Measurements from ENCODE around the gene AHCYL2.
A peak's percentile ranks its signal among the peaks of the same experiment; 100 is the strongest.
"Not testable (repeated sequence)": the region's sequence is repeated elsewhere in the genome, so short reads cannot be mapped to it uniquely, and the experiment has no call there.

Gene AHCYL2

DNA sequence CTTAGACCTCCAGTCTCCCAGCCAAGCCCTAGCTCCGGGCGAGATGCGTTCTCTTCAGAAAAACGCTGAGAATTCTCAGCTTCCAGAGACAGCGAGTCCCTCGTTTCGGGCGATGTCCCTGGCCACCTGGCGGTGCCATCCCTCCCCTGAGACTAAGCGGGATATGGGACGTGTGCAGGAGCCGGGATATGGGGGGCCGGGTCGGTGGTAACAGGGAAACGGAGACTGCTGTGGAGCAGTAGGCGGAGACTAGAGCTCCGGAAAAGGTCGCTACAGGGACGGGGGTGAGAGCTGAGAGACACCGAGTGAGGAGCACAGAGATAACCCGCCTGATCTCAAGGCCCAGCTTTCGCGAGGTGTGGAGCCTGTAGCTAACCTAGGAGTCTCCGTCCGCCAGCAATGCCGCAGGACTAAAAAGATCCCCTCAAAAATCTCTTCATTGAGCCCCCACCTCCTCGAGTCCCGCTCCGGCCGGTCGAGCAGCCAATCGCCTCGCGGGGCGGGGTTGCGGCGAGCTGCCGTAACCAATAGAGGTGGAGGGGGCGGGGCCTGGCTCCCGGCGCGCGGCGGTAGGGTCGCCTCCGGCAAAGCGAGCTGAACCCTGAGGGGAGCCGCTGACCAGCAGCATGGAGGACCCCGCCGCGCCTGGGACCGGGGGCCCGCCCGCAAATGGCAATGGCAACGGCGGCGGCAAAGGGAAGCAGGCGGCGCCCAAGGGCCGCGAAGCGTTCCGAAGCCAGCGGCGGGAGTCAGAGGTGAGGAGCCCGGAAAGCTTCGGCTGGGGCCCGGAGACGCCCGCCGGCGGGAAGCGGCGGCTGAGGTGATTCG lies 209.2 kb downstream of the AHCYL2 start, which contains the start of gene STRIP2:
Gene STRIP2, plus strand, starts transcription at position 586 of the 828 bp plus-strand sequence. Its CDS starts 41 bp downstream, at position 627.
- DNase-seq = peak; percentile 96

DNA sequence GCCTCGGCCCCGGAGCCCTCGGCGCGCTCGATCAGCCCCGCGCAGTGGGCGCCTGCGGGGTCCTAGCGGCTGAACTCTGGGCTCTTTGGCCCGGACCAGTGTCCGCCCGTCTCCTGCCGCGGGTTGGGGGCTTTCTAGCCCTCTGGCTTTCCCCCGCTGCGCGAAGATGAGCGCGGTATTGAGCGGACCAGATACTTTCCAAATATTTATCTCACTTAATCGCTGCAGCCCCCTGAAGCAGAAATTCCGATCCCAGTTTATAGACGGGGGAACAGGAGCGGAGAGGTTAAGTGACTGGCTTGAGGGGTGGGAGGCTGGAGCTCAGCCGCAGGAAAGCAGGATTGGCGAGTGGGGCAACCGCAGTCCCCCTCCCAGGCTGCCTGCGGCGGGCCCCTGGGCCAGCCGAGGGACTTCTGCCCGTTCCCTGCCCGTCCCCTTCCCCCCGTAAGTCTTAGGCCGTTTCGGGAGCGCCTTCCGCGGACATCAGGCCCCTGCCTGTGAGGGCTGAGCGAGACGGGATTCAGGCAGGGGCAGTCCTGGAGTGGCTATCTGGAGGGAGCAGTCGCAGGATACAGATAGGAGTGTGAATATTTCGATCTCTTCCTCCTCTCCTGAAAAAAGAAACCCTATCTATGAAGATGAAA lies 210.0 kb downstream of the AHCYL2 start:
- peak; percentile 77 for DNase-seq

DNA sequence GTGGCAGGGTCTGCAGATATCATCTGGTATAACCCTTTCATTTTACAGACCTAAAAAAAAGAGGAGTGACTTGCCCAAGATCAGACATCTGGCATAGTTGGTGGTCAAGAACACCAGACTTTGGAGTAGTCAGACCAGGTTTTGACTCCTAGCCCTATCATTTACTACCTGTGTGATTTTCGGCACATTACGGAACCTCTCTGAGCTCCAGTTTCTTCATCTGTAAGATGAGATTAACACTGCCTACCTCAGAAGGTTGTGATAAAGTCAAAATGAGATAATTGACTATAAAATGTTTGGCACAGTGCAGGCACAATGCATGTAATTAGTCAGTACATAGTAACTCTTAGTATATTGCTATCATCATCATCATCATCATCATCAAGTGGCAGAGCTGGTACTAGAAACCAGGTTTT lies 210.6 kb downstream of the AHCYL2 start:
- no peak for DNase-seq

DNA sequence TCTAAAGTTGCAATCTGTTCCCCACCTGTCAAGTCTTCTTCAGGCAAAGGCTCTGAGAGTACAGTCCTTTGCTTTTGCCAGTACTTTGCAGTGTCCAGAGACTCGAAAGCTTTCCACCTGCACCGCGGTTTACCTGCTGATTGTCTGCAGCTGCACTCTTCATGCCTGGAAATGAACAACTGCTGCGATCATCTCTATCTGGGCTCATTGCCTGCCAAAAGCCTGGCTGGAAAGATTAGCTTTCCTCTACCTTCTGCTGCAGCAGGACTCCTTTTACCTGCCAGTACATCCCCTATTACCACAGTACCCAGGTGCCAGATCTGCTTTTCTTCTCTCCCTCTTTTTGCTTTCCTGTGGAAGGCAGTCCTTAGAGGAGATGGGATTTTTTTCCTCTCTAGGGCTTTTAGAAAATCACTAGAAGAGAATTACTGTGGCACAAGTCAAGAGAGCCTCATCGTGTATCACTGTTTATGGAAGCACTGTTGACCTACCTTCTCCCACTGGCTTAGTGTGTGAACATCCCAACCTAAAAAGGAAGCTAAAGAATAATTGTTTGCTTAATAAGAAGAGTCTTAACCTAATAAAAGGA lies 211.6 kb downstream of the AHCYL2 start:
- DNase-seq = no peak

DNA sequence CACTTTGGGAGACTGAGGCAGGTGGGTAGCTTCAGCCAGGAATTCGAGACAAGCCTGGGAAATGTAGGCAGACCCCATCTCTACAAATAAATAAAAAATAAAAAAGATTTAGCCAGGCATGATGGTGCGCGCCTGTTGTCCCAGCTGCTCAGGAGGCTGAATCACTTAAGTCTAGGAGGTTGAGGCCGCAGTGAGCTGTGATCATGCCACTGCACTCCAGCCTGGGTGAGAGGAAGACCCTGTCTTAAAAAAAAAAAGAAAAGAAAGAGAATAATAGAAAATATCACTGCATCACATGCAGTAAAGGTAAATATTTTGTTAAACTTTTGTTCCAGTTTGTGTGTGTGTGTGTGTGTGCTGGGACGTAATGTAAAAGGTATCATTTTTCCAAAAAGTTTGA lies 212.4 kb downstream of the AHCYL2 start:
- DNase-seq = no peak

DNA sequence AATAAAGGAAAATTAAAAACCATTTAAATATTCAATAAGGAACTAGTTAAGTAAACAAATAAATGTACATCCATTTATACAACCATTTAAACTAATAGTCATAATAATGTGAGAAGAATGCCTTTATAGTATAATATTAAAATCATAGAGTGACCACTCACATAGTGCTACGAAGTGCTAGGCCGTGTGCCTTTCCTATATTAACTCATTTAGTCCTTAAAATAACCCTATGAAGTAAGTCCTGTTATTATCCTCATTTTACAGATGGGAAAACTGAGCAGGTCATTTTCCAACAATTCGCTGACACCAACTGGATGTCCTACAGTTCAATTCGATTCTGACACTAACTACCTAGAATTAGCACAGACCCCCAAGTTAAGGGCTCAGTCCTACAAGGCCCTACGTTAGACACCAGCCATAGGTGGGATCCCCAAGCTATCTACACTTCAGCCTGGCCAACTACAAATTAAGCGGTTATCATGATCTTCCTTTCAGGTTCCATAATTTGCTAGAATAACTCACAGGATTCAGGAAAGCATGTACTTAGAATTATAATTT lies 213.5 kb downstream of the AHCYL2 start:
- DNase-seq = no peak

DNA sequence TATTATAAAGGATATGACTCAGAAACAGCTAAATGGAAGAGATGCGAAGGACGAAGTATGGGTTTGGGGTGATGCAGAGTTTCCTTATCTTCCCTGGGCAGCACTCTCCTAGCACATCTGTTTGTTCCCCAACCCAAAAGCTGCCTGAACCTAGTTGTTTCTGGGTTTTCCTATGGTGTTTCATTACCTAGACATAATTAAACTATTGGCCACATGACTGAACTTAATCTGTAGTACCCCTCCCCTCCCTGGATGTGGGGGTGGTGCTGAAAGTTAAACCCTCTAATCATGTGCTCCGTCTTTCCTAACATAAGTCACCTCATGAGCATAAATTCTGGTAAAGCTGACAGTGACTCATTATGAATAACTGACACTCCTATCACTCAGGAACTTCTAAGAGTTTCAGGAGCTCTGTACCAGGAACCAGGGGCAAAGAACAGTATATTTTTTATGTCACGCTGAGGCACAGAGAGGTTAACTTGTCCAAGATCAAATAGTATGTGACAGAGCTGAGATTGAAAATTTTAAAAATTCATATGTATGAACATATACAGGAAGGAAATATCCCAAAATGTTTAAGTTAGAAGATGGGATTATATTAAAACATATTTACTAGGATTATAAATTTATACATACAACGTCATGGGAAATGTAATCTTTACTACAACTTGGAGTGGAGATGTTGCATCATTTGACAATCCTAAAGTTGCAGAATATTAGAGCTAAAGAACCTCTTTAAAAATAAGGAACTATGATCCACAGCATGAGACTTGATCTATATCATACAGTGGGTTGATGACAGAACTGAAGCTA lies 214.2 kb downstream of the AHCYL2 start:
- DNase-seq = no peak

DNA sequence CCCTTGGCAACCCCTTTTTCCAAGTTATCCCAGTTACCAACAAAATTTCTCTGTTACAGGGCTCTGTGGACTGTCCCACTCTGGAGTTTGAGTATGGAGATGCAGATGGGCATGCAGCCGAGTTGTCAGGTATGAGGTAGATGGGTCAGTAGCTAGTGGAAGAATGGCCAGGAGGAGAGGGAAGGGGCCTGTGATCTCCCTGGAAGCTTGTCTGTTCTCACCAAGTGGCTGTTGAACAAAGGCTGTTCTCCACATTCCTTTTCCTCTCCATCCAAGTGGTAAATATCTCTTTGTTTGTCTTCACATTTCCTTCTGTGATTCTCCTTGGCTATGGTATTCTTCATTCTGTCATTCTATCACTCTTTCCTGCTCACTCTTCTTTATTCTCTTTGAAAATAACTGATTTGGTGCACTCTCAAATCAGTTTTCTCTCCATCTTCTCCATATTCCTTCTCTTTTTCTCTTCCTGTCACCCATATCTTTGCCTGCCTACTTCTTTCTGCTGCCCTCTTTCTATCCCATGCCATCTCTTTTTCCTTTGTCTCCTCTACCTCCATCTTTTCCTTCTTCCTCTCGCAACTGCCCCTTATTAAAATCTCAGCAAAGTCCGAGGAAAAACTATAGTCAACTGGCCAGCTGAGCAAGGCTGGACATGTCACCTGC lies 215.3 kb downstream of the AHCYL2 start:
- DNase-seq = no peak

DNA sequence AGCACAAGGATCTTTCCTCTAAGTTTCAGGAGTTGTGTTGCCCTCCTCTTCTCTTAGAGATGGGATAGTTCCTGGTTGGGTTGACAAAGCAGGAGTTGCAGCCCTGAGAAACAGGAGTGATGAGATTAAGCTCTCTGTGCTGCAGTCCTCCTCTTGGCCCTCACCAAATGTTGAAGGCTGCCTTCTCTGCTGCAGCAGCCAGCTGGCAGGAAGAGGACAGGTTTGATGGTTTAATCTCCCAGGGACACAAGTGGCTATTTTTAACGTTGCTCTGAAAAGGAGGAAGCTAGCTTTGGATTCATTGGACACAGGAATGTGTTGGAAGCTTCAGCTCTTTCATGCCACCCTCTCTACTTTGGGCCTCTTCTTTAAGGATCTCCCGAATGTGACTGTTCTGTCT lies 218.8 kb downstream of the AHCYL2 start:
- DNase-seq = no peak

DNA sequence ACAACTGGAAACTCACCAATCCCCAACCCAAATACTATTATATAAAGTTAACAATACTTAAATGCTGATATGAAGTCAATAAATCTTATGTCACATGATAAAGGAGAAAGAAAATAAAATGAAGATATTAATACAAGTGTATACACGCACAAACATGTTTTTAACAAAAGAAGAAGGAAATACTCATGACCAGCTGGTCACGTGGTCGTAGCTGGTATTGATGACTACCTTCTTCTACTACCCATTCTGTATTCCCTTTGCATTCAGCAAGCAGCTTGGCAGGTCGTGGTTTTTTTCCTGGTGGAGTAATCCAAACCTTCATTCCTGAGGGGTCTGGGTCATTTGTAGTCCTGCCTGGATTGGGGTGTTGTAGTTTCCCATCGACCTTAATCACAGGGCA lies 219.9 kb downstream of the AHCYL2 start:
- not testable (repeated sequence) for DNase-seq

DNA sequence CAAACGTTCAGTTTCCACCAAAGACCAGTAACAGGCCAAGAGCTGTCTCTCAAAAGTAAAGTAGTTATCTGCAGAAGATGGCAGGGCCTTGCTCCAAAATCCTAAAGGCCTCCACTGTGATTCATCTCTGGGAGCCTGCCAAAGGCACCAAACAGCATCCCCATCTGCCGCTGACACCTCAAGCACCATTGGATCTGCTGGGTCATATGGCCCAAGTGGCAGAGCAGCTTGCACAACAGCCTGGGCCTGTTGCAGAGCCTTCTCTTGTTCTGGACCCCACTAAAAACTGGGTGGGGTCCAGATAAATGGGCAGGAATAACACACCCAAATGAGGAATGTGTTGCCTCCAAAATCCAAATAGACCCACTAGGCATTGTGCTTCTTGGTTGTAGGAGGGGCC lies 222.1 kb downstream of the AHCYL2 start:
- DNase-seq = not testable (repeated sequence)

DNA sequence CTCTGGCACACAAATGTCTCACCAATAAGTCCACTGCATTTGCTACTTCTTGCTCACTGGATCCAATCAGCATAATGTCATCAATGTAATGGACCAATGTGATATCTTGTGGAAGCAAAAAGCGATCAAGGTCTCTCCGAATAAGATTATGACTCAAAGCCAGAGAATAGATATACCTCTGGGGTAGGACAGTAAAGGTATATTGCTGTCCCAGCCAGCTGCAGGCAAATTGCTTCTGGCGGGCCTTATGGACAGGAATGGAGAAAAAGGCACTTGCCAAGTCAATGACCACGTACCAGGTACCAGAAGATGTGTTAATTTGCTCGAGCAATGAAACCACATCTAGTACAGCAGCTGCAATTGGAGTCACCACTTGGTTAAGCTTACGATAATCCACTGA lies 222.6 kb downstream of the AHCYL2 start:
- not testable (repeated sequence) for DNase-seq

DNA sequence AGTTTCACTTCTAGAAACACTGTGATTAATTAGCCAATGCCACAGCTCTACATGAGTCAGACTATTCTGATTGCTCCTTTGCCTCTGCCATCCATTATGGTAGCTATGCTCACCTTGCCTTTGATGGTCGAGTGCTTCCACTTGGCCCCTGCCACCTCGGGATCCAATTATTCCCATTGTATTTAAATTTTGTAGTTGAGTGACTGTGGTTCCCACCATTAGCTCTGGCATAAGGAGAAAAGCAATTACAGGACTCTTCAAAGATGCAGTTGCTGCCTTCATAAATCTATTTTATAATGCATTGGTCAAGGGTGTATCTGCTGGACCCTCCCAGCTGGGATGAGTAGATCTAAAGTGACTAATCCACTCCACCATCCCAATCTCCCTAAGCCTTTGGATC lies 223.8 kb downstream of the AHCYL2 start:
- not testable (repeated sequence) for DNase-seq

DNA sequence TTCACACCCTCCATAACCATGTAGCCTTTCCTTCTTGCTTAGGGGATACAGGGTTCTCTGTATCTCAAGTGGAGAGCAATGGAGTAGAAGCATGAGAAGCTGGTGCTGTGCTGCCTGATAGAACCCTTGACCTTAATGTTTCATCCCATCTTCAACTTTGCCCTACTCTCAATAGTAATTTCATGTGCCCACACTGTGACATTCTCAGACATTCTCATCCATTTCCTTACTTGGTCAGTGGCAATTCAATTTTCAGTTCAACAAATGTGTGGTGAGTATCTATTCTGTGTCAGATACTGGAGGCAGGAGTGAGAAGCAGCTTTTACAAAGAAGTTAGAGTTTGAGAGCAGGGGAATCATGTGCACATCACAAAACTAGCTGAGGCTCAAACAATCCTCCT lies 225.5 kb downstream of the AHCYL2 start:
- no peak for DNase-seq

DNA sequence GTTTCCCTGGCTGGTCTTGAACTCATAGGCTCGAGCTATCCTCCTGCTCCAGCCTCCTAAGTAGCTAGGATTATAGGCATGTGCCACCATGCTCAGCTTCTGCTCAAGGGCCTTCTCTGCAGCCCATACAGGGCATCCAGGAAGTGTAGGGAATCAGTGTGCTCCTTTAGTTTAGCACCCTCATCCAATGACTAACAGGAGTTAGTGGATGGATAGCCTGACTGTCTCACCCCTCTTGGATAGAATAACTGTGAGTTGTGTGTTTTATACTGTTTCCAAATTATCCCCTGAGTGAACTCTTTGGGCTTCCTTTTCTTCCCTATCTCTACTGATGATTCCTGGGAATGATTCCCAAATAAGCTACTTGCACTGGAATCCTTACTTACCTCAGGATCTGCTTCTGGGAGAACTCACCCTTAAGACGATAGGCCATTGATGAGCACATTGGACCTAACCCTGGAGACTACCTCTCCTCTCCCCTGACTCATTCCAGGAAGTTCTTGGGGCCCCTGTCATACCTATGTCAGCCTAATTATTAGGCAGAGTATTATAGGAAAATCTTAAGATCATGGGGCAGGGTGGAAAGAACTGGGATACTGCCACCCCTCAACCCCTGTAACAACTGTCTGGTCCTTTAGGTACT lies 227.9 kb downstream of the AHCYL2 start:
- no peak for DNase-seq

DNA sequence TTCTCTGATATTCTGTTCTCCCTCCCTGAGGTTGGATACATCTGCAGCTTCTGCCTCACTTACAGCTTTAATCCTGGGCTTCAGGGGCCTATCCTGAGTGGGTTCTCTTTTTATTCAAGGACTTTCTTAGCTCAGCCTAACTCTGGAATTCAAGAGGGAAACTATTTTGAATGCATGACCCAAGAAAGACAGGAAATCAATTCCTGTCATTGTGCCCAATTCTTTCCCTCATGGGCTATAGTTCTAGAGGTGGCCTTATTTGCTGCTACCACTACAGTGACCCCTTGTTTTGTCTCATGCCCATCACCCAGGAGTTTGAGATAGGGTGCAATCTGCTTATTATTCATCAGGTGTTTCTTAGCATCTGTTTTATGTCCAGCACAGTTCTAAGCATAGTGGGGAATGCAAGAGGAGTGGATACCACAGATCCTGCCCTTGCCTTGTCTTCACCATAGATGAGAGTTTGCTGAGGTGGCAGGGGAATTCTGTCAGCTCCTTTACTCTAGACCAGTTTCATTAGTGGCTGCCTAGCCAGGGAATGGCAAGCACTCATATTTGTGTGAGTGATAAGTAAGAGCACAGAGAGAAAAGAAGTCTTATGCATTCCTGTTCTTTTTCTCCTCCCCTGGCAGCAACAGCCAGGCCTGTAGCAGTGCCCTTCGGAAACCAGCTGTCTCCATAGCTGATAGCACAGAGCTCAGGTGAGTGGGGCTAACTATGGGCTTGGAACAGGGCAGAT lies 228.8 kb downstream of the AHCYL2 start:
- no peak for DNase-seq

DNA sequence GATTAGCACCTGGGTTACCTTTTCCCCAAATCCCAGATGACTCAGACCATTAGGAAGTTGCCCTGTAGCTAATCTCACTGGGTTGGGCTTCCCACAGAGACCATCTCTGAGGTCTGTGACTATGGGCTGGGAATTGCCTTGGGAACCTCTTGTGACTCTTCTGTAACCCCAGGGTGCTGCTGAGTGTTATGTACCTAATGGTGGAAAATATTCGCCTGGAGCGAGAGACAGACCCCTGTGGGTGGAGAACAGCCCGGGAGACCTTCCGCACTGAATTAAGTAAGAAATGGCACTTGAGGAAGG lies 229.4 kb downstream of the AHCYL2 start:
- no peak for DNase-seq

DNA sequence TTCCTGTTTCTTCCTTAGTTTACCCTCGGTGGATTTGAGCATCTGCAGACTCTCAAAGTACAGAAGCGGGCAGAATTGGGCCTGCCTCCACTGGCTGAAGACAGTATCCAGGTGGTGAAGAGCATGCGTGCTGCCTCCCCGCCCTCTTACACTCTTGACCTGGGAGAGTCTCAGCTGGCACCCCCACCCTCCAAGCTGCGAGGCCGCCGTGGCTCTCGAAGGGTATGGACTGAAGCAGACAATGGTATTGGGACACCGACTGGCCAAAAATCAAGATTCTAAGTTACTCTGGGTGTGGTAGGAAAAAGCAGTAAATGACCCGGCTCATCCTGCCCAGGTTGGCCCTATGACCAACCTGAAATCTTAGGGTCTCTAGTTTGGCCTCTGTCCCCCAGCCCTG lies 231.6 kb downstream of the AHCYL2 start:
- DNase-seq = no peak

DNA sequence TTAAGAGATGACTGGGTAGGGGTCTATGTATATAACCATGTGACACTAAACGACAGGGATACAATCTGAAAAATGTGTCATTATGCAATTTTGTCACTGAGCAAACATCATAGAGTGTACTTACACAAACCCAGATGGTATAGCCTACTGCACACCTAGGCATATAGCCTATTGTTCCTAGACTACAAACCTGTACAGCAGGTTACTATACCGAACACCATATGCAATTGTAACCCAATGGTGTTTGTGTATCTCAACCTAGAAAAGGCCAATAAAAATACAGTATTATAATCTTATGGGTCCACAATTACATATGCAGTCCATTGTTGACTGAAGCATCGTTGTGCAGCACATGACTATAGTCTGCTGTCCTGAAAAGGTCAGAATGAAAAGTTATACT lies 232.3 kb downstream of the AHCYL2 start:
- DNase-seq = no peak

DNA sequence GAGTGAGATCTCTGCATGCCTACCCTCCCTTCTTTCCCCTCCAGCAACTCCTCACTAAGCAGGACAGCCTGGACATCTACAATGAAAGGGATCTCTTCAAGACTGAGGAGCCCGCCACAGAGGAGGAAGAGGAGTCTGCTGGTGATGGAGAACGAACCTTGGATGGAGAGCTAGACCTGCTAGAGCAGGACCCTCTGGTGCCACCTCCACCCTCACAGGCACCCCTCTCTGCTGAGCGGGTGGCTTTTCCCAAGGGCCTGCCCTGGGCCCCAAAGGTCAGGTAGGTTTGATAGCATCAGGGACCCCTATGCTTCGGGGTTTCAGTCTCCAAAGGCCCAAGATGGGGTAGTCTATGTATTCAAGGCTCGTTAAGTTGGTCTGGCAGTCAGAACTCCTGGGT lies 233.3 kb downstream of the AHCYL2 start:
- no peak for DNase-seq

DNA sequence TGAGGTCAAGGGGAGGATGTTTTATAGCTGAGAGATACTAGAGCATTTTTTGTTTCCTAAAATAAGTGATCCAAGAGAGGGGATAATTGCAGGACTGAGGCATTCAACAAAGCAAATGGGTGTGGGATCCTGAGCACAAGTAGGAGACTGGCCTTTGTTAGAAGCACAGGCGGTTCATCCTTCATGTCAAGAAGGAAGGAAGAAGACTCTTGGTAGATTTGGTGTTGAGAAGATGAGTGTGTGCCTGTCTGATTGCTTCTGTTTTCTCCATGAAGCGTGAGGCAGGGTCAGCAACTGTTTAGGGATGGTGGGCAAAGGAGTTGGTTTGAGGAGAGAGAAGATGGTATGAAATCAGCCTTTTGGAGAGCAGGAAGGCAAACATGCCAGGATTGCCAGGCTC lies 237.0 kb downstream of the AHCYL2 start:
- no peak for DNase-seq
